Stimulated activated CD4-positive, alpha-beta T cell treated with anti-CD3 and anti-CD28 coated beads, Interleukin-15, amount 100 ng/mL, for 1 hour (primary cell): Measurements from ENCODE around the gene HERC3.
A peak's percentile ranks its signal among the peaks of the same experiment; 100 is the strongest.

Experiments
- DNase-seq, 2 donors: peaks; one replicate each; pipeline ENCODE4 v3.0.0-alpha.2; 2020; ENCODE audit warnings: low read depth in 1 of 2, low spot score in 1 of 2

The HERC3 gene

GRCh38 chr4:88591787-88592599 lies at the start of gene HERC3:
Gene HERC3 (plus strand): TSS chr4:88592480. CDS start chr4:88605824, 13,344 bp downstream.
- DNase-seq: peak; percentile 75 to 85

GRCh38 chr4:88549815-88550214 lies 42.5 kb upstream of the HERC3 start:
- no peak for DNase-seq

- DNase-seq: no peak
Observed at GRCh38 chr4:88567591-88567990, 24.7 kb upstream of the HERC3 start.

GRCh38 chr4:88570001-88570400 lies 22.3 kb upstream of the HERC3 start:
- no peak for DNase-seq

- no peak for DNase-seq
Observed at GRCh38 chr4:88573276-88573980, 18.9 kb upstream of the HERC3 start.

- no peak for DNase-seq
Observed at GRCh38 chr4:88573995-88574394, 18.3 kb upstream of the HERC3 start.

GRCh38 chr4:88575186-88575585 lies 17.1 kb upstream of the HERC3 start:
- DNase-seq: no peak

- DNase-seq: no peak
Observed at GRCh38 chr4:88582493-88582892, 9.8 kb upstream of the HERC3 start.

- no peak for DNase-seq
Observed at GRCh38 chr4:88583631-88584470, 8.4 kb upstream of the HERC3 start.

GRCh38 chr4:88584471-88584900 lies 7.8 kb upstream of the HERC3 start:
- no peak for DNase-seq

- no peak for DNase-seq
Observed at GRCh38 chr4:88585917-88586316, 6.4 kb upstream of the HERC3 start.

GRCh38 chr4:88587306-88587705 lies 5.0 kb upstream of the HERC3 start:
- DNase-seq: no peak

- DNase-seq: peak; percentile 58 to 83
Observed at GRCh38 chr4:88592600-88593448, 544 bp downstream of the HERC3 start.

- no peak for DNase-seq
Observed at GRCh38 chr4:88597970-88598660, 5.8 kb downstream of the HERC3 start.

GRCh38 chr4:88599298-88599697 lies 7.0 kb downstream of the HERC3 start:
- DNase-seq: no peak

GRCh38 chr4:88599714-88600113 lies 7.4 kb downstream of the HERC3 start:
- DNase-seq: no peak

- DNase-seq: no peak
Observed at GRCh38 chr4:88600176-88600838, 8.0 kb downstream of the HERC3 start.

GRCh38 chr4:88604978-88605678 lies 12.8 kb downstream of the HERC3 start:
- DNase-seq: no peak

- no peak for DNase-seq
Observed at GRCh38 chr4:88605736-88606135, 13.5 kb downstream of the HERC3 start.
